Natural killer cell (primary cell): ENCODE measurements around the gene TREH. TPM values are rescaled to one million over a fixed set of nuclear protein-coding genes. Genes with fewer than 3 reads are reported as not detected.

Experiments used
- ATAC-seq, 3 donors: fragments of 150-1000 bp in 2 of 3; fragments of 200-7000 bp in 1 of 3; cut with Tn5 transposase; 1 replicate in 1 of 3; 2 replicates in 2 of 3; pipeline ENCODE4 v1.10.0; 2021; ENCODE audit warnings: mild to moderate bottlenecking in 2 of 3, moderate library complexity in 2 of 3
- DNase-seq, 2 donors: peaks; one replicate each; pipeline versions ENCODE4 v3.0.0 to v3.0.0-alpha.2; 2013 to 2021; ENCODE audit warnings: mixed read lengths in 1 of 2
- H3K27ac ChIP-seq: one replicate; pipeline ENCODE4 v1.5.1; 2013; ENCODE audit warnings: mild to moderate bottlenecking, low read length
- H3K27me3 ChIP-seq: one replicate; pipeline ENCODE4 v1.6.1; 2013; ENCODE audit warnings: low read length; ENCODE audit not compliant: control insufficient read depth, insufficient read depth
- H3K36me3 ChIP-seq: one replicate; pipeline ENCODE4 v1.6.1; 2013; ENCODE audit warnings: low read length; ENCODE audit not compliant: control insufficient read depth, insufficient read depth
- H3K4me1 ChIP-seq: one replicate; pipeline ENCODE4 v1.6.1; 2013; ENCODE audit warnings: low read length; ENCODE audit not compliant: control insufficient read depth, insufficient read depth
- H3K4me3 ChIP-seq: one replicate; pipeline ENCODE4 v1.5.1; 2013; ENCODE audit warnings: low read length
- H3K9me3 ChIP-seq: one replicate; pipeline ENCODE4 v1.6.1; 2013; ENCODE audit warnings: low read length; ENCODE audit not compliant: control insufficient read depth, insufficient read depth
- H3K27ac Mint-ChIP-seq, 2 donors: one replicate each; pipeline ENCODE4 v1.8.0; 2022; ENCODE audit warnings: mild to moderate bottlenecking in 2 of 2, mixed read lengths in 2 of 2, moderate library complexity in 1 of 2
- H3K27me3 Mint-ChIP-seq, 2 donors: one replicate each; pipeline ENCODE4 v1.8.0; 2022; ENCODE audit warnings: low read depth in 2 of 2, mixed read lengths in 2 of 2
- H3K36me3 Mint-ChIP-seq: one replicate; pipeline ENCODE4 v1.8.0; 2022; ENCODE audit warnings: mixed read lengths
- H3K4me1 Mint-ChIP-seq, 2 donors: one replicate each; pipeline ENCODE4 v1.8.0; 2022; ENCODE audit warnings: mixed read lengths in 2 of 2
- H3K4me3 Mint-ChIP-seq: one replicate; pipeline ENCODE4 v1.8.0; 2022; ENCODE audit warnings: mild to moderate bottlenecking, moderate library complexity, mixed read lengths
- H3K9me3 Mint-ChIP-seq, 2 donors: one replicate each; pipeline ENCODE4 v1.8.0; 2022; ENCODE audit warnings: mixed read lengths in 2 of 2
- CTCF ChIP-seq: fragments of 200-600 bp; IDR thresholded peaks from one replicate; pipeline ENCODE4 v1.8.0; 2022; ENCODE audit warnings: antibody characterized with exemption
- WGBS: methylation state at CpG from one replicate; pipeline ENCODE4 v1.1.7; 2013; ENCODE audit warnings: missing lambda C conversion rate; ENCODE audit not compliant: insufficient coverage; 5-methylcytosine and 5-hydroxymethylcytosine counted together
- intact Hi-C: fragments of 100-400 bp; cut with micrococcal nuclease; formaldehyde crosslinking; loops from one replicate; pipeline ENCODE4 v1.14.2; 2022
- total RNA-seq, 4 donors: library from RNA; stranded (reverse); fragments of 120-200 nt in 1 of 4; gene quantifications; one replicate each; pipeline versions ENCODE4 v1.2.3 to v1.2.4, GENCODE V29; 2013 to 2022

The TREH gene
- total RNA-seq, 3 donors from 2014 or later (not counting 1 experiment from before 2014, with no cell fraction given), result not detected

GRCh38 chr11:118625976-118626375 is 53.5 kb downstream of the TREH start:
- Mint-ChIP-seq H3K9me3 (no peaks in the 10 kb centered on the region), H3K27ac (no peak overlapping the region), H3K27me3 (peaks cover 0 to 6% of the 10 kb centered on the region in 2 donors), H3K36me3 (no peaks in the 10 kb centered on the region), H3K4me1 (peaks cover under 1 to 1% of the 10 kb centered on the region in 2 donors), H3K4me3 (no peak overlapping the region)
- Histone ChIP-seq H3K36me3 (no peaks in the 10 kb centered on the region), H3K27ac (no peak overlapping the region), H3K9me3 (no peaks in the 10 kb centered on the region), H3K4me3 (no peak overlapping the region), H3K4me1 (peaks cover 5% of the 10 kb centered on the region), H3K27me3 (peaks cover 4% of the 10 kb centered on the region)
- intact Hi-C loops, result no loop called here
- WGBS, result 82% methylated on average over 2 of the region's 2 CpGs
- ATAC-seq (no peak), DNase-seq (no peak)
- no peak for TF ChIP-seq CTCF

- no peak overlapping the region for H3K4me3 ChIP-seq
- peaks cover 7 to 8% of the 10 kb centered on the region in 2 donors for H3K4me1 Mint-ChIP-seq
- ATAC-seq (no peak), DNase-seq (no peak)
- peaks cover 13% of the 10 kb centered on the region for H3K4me1 ChIP-seq
- no peaks in the 10 kb centered on the region for H3K9me3 Mint-ChIP-seq
- TF ChIP-seq CTCF, result no peak
- H3K27ac ChIP-seq, result no peak overlapping the region
- peaks cover 0 to 9% of the 10 kb centered on the region in 2 donors for H3K27me3 Mint-ChIP-seq
- H3K27me3 ChIP-seq, result peaks cover 7% of the 10 kb centered on the region
- no peaks in the 10 kb centered on the region for H3K36me3 ChIP-seq
- no peaks in the 10 kb centered on the region for H3K36me3 Mint-ChIP-seq
- no peak overlapping the region for H3K4me3 Mint-ChIP-seq
- intact Hi-C loops, result no loop called here
- 91% methylated on average over 6 of the region's 6 CpGs for WGBS
- H3K9me3 ChIP-seq, result no peaks in the 10 kb centered on the region
- no peak overlapping the region for H3K27ac Mint-ChIP-seq
These were observed 54.3 kb downstream of the TREH start for GRCh38 chr11:118625036-118625690.

- ATAC-seq (no peak), DNase-seq (no peak)
- Histone ChIP-seq H3K36me3 (no peaks in the 10 kb centered on the region), H3K27me3 (peaks cover 7% of the 10 kb centered on the region), H3K4me1 (peaks cover 15% of the 10 kb centered on the region), H3K4me3 (no peak overlapping the region), H3K9me3 (no peaks in the 10 kb centered on the region), H3K27ac (no peak overlapping the region)
- TF ChIP-seq CTCF, result no peak
- no peaks in the 10 kb centered on the region for H3K9me3 Mint-ChIP-seq
- H3K27ac Mint-ChIP-seq, result no peak overlapping the region
- intact Hi-C loops, result no loop called here
- no peak overlapping the region for H3K4me3 Mint-ChIP-seq
- H3K4me1 Mint-ChIP-seq, result peaks cover 7 to 8% of the 10 kb centered on the region in 2 donors
- H3K36me3 Mint-ChIP-seq, result no peaks in the 10 kb centered on the region
- peaks cover 0 to 9% of the 10 kb centered on the region in 2 donors for H3K27me3 Mint-ChIP-seq
- 80% methylated on average over 4 of the region's 4 CpGs for WGBS
These were observed 56.2 kb downstream of the TREH start for GRCh38 chr11:118623269-118623655.
